ENCODE measurements around the gene BMPR1B.
"Not testable (repeated sequence)": the region's sequence is repeated elsewhere in the genome, so short reads cannot be mapped to it uniquely, and the experiment has no call there.

BMPR1B gene

GRCh38 chr4:94763005-94763404, 5.2 kb downstream of the BMPR1B start:
- no peak for DNase-seq (ENCODE audit: low read depth in 2 of 2)

GRCh38 chr4:94763500-94763899, 5.7 kb downstream of the BMPR1B start:
- DNase-seq (ENCODE audit: low read depth in 2 of 2) = no peak

GRCh38 chr4:94764069-94764468, 6.3 kb downstream of the BMPR1B start:
- DNase-seq (ENCODE audit: low read depth in 2 of 2) = no peak

DNA sequence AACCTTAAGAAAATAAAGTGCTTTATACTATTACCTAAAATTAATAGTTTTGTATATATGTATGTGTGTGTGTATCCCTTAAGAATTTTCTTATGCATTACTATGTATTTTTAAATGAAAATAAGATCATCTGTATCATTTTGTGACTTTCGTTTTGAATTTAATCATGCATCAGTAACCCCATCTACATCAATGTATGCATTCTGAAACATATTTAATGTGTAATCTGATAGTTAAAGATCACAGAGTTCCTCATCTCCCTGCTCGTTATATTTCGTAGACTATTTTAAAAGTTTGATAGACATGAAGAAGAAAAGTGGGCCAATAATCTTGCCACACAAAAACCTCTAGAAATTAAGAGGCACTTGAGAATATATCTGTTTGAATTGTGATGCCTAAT, 7.4 kb downstream of the BMPR1B start:
- DNase-seq (ENCODE audit: low read depth in 2 of 2) = no peak

DNA sequence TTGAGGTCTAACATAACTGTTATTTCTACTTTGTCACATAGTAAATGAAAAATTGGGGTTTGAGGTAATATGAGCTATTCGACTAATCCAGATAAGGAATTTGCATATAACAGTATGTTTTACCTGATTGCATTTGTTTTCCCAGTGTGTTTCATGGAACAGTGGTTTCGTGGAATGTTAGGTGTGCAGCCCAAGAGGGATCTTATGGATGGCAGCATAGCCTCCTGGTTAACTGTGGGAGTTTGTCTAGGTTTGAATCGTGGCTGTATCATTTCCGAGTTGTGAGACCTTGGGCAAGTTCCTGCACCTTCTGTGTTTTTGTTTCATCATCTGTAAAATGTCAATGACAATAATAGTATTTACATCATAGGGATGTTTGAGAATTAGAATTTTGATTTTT, 7.9 kb downstream of the BMPR1B start:
- no peak for DNase-seq (ENCODE audit: low read depth in 2 of 2)

- no peak for DNase-seq (ENCODE audit: low read depth in 2 of 2)
These were observed 9.1 kb downstream of the BMPR1B start for GRCh38 chr4:94766856-94767255.

- no peak for DNase-seq (ENCODE audit: low read depth in 2 of 2)
These were observed 9.7 kb downstream of the BMPR1B start for GRCh38 chr4:94767446-94767845.

DNA sequence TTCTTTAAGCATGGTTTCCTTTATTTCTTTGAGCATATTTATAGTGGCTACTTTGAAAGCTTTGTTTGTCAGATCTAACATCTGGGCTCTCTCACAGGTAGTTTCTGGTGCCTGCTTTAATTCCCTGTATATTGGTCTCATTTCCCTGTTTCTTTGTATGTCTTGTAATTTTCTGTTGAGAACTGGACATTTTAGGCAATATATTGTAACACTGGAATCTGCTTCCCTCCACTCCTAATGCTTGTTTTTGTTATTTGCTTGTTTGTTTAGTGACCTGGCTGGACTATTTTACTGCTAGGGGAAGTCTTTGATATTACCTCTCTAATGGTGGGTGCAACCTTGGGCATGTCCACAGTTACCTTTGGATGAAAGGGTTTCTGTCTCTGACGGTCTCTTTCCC, 25.0 kb downstream of the BMPR1B start:
- DNase-seq (ENCODE audit: low read depth in 2 of 2) = no peak

- no peak for DNase-seq (ENCODE audit: low read depth in 2 of 2)
These were observed 33.9 kb downstream of the BMPR1B start for GRCh38 chr4:94791701-94792100.

GRCh38 chr4:94798808-94799207, 41.1 kb downstream of the BMPR1B start:
- DNase-seq (ENCODE audit: low read depth in 2 of 2) = no peak

DNA sequence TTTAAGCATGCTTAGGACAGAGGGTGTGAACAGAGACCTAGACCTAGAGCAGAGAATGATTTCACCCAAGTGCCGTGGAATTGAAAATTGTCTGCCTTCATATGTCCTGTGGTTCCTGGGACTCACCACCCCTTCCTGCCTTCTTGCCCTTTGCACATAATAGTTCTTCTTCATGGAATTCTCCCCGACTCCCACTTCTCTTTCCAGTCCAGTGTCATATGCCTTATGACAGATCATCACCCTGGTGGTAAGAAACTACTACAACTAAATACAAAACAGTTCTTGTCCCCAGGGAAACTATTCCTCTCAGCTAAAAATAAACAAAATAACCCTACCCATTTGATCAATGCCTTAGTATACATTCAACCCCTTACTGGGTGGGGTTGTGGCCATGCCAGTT, 43.3 kb downstream of the BMPR1B start:
- DNase-seq (ENCODE audit: low read depth in 2 of 2) = no peak

DNA sequence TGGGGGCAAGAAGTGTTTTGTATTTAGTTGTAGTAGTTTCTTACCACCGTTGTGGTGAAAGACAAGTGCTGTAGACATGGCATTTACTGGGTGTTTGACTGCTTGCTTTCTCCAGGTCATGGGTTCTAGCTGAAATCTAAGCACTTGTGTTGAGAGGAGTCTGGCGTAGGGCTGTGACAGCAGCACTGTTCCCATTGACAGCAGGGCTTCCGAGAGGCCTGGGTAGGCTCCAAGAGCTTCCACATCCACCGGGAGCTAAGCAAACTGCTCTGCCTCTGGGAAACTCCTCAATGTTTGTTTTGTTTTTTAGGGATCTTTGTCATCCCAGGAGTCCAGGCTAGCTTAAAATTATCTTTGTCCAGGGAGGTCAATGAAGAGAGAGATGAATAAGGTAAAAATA, 44.3 kb downstream of the BMPR1B start:
- no peak for DNase-seq (ENCODE audit: low read depth in 2 of 2)

DNA sequence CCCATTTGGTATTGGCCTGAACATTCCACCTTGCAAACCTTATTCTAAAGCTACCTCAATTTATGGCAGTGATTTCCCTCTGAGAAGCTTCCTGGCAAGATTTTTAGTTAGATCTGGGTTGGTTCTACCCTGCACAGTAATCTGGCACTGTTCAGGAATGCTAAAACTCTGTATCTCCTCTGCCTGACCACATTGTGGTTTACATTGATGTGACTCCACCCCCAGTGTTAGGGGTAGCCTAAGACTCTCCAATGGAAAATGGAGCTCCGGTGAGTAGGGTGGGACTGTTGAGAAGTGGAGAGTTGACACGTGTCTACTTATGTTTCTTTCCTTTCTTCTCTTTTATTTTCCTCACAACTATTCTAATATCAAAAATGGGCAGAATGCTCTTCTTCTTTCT, 45.4 kb downstream of the BMPR1B start:
- DNase-seq (ENCODE audit: low read depth in 2 of 2) = no peak

GRCh38 chr4:94804650-94805049, 46.9 kb downstream of the BMPR1B start:
- no peak for DNase-seq (ENCODE audit: low read depth in 2 of 2)

- DNase-seq (ENCODE audit: low read depth in 2 of 2) = no peak
These were observed 48.6 kb downstream of the BMPR1B start for GRCh38 chr4:94806376-94806775.

- no peak for DNase-seq (ENCODE audit: low read depth in 2 of 2)
These were observed 53.9 kb downstream of the BMPR1B start for GRCh38 chr4:94811643-94812042.

- no peak for DNase-seq (ENCODE audit: low read depth in 2 of 2)
These were observed 55.5 kb downstream of the BMPR1B start for GRCh38 chr4:94813221-94813620.

GRCh38 chr4:94814237-94814636, 56.5 kb downstream of the BMPR1B start:
- no peak for DNase-seq (ENCODE audit: low read depth in 2 of 2)

- DNase-seq (ENCODE audit: low read depth in 2 of 2) = no peak
These were observed 61.8 kb downstream of the BMPR1B start for GRCh38 chr4:94819371-94820168.

- no peak for DNase-seq (ENCODE audit: low read depth in 2 of 2)
These were observed 68.5 kb downstream of the BMPR1B start for GRCh38 chr4:94826206-94826605.

DNA sequence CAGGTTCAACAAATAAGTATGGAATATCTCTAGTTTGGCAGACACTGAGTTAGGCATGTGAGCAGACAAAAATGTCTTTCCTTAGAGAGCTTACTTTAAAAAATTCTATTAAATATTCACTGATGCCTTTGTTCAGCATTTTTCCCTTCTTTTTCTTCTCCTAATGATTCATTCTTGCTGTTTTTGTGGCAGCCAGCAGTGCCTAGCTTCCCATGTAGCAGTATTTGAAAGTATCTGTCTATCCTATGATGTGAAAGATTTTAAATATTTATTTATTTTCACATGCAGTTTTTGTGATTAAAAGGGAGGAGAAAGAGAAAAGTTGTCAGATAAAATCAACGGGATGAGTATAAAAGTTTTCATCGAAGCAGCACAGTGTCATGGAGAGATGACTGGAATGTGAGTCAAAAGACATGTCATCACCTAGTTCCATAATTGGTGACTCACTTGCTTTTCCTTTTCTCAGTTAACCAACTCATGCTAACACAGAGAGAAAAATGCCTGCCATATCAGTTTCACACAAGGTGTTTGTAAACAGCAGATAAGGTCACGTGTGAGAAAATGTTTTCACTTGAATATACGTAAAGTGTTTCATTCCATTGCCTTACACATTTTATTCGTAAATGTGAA, 69.8 kb downstream of the BMPR1B start:
- DNase-seq (ENCODE audit: low read depth in 2 of 2) = no peak

DNA sequence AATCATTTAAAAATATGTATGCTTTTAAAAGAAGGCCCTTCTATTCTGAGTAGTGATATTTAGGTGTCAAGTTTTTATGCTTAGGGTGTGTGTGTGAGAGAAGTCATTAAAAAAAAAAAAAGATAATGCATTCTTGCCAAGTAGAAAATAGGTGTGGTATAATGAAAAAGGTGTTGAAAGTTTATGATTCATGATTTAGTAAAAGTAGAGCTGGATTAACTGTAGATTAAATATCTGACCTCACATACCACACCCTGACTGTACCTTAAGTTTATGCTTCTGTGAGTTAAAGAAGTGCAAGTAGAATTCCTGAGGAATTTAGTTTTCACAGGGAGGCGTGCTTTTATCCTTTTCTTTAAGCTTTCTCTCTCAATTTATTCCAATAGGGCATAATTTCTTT, 71.1 kb downstream of the BMPR1B start:
- DNase-seq (ENCODE audit: low read depth in 2 of 2) = no peak

GRCh38 chr4:94831607-94832006, 73.9 kb downstream of the BMPR1B start:
- no peak for DNase-seq (ENCODE audit: low read depth in 2 of 2)

DNA sequence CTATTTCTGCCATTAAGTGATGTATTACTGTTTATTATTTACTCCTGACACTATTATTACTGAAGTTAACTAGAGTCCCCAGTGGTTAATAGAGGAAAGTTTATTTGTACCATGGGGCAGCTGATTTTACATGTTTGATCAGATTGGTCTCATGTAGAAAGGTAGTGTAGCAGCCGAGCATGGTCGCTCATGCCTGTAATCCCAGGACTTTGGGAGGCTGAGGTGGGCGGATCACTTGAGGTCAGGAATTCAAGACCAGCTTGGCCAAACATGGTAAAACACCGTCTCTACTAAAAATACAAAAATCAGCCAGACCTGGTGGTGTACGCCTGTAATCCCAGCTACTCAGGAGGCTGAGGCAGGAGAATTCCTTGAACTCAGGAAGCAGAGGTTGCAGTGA, 74.6 kb downstream of the BMPR1B start:
- not testable (repeated sequence) for DNase-seq (ENCODE audit: low read depth in 2 of 2)

Data from stimulated activated CD8-positive, alpha-beta memory T cell treated with anti-CD3 and anti-CD28 coated beads, Interleukin-2, amount 100 ng/mL, for 48 hours (primary cell).